HCT116 (cell line): Measurements from ENCODE around the gene MCTP2.

Experiments used
- CEBPB ChIP-seq: IDR thresholded peaks from 2 replicates; pipeline ENCODE4 v1.6.1; 2012; ENCODE audit warnings: low read depth
- ELF1 ChIP-seq: IDR thresholded peaks from 2 replicates; pipeline ENCODE4 v1.6.1; 2012; ENCODE audit warnings: low read depth, borderline replicate concordance
- EZH2 ChIP-seq: fragments of 200-600 bp; sonication (generic); IDR thresholded peaks from 2 replicates; pipeline ENCODE4 v1.6.1; 2017; ENCODE audit warnings: antibody characterized with exemption, mixed run types
- JUND ChIP-seq: IDR thresholded peaks from 2 replicates; pipeline ENCODE4 v1.6.1; 2012
- POLR2A ChIP-seq: IDR thresholded peaks from 2 replicates; pipeline ENCODE4 v1.7.0; 2011; ENCODE audit warnings: borderline replicate concordance; ENCODE audit not compliant: insufficient read depth, insufficient read length; ENCODE audit errors: extremely low read depth
- POLR2AphosphoS5 ChIP-seq: IDR thresholded peaks from 2 replicates; pipeline ENCODE4 v1.6.1; 2011; ENCODE audit warnings: mild to moderate bottlenecking, low read depth, low read length, moderate library complexity
- SP1 ChIP-seq: IDR thresholded peaks from 2 replicates; pipeline ENCODE4 v1.6.1; 2012; ENCODE audit warnings: low read depth
- ZFX ChIP-seq: fragments of 450-650 bp; IDR thresholded peaks from 2 replicates; pipeline ENCODE4 v1.6.1; 2017
- TF ChIP-seq, protein P1 (sequence below): IDR thresholded peaks from 2 replicates; pipeline ENCODE4 v1.6.1; 2012; ENCODE audit warnings: low read depth
- TF ChIP-seq, protein P2 (sequence below), 3 experiments: fragments of 200-600 bp in 1 of 3; sonication (generic) in 1 of 3; IDR thresholded peaks in 2 of 3; conservative IDR thresholded peaks in 1 of 3; 2 replicates each; pipeline ENCODE4 v1.5.1; 2012 to 2017; ENCODE audit warnings: low read depth in 2 of 3, low read length in 2 of 3, antibody characterized with exemption in 1 of 3, borderline replicate concordance in 1 of 3, control low read depth in 1 of 3, mild to moderate bottlenecking in 1 of 3, mixed read lengths in 1 of 3, mixed run types in 1 of 3, moderate library complexity in 1 of 3; ENCODE audit not compliant: insufficient read depth in 1 of 3

DNA sequence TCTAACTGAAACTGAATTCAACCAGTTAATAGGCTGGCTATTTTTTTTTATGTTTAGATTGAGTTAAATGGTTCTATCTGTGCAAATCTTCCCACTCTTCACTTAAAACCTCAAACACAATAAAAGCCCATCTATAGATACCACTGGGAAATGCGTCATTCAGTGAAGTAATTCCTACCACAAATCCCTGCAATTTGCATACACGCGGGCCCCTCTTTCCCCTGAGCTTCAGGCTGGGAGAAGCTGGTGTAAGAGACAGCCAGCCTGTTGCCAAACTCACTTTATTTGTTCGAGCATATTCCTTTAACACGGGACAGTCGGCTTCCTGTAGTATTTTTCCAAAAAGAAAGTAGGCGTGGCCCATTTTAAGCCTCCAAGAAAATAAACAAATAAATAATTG lies 26.0 kb upstream of the MCTP2 start:
- TF ChIP-seq, protein P1, sequence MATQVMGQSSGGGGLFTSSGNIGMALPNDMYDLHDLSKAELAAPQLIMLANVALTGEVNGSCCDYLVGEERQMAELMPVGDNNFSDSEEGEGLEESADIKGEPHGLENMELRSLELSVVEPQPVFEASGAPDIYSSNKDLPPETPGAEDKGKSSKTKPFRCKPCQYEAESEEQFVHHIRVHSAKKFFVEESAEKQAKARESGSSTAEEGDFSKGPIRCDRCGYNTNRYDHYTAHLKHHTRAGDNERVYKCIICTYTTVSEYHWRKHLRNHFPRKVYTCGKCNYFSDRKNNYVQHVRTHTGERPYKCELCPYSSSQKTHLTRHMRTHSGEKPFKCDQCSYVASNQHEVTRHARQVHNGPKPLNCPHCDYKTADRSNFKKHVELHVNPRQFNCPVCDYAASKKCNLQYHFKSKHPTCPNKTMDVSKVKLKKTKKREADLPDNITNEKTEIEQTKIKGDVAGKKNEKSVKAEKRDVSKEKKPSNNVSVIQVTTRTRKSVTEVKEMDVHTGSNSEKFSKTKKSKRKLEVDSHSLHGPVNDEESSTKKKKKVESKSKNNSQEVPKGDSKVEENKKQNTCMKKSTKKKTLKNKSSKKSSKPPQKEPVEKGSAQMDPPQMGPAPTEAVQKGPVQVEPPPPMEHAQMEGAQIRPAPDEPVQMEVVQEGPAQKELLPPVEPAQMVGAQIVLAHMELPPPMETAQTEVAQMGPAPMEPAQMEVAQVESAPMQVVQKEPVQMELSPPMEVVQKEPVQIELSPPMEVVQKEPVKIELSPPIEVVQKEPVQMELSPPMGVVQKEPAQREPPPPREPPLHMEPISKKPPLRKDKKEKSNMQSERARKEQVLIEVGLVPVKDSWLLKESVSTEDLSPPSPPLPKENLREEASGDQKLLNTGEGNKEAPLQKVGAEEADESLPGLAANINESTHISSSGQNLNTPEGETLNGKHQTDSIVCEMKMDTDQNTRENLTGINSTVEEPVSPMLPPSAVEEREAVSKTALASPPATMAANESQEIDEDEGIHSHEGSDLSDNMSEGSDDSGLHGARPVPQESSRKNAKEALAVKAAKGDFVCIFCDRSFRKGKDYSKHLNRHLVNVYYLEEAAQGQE: no peak
- TF ChIP-seq SP1 (no peak), POLR2AphosphoS5 (no peak), CEBPB (no peak), JUND (no peak), ELF1 (no peak), POLR2A (no peak), ZFX (no peak), EZH2 (no peak)
- TF ChIP-seq, protein P2, sequence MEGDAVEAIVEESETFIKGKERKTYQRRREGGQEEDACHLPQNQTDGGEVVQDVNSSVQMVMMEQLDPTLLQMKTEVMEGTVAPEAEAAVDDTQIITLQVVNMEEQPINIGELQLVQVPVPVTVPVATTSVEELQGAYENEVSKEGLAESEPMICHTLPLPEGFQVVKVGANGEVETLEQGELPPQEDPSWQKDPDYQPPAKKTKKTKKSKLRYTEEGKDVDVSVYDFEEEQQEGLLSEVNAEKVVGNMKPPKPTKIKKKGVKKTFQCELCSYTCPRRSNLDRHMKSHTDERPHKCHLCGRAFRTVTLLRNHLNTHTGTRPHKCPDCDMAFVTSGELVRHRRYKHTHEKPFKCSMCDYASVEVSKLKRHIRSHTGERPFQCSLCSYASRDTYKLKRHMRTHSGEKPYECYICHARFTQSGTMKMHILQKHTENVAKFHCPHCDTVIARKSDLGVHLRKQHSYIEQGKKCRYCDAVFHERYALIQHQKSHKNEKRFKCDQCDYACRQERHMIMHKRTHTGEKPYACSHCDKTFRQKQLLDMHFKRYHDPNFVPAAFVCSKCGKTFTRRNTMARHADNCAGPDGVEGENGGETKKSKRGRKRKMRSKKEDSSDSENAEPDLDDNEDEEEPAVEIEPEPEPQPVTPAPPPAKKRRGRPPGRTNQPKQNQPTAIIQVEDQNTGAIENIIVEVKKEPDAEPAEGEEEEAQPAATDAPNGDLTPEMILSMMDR (IDR thresholded peaks at IDR 0.05 in 2 of 3, conservative IDR thresholded peaks at IDR 0.05 in 1 of 3; ENCODE audit: borderline replicate concordance in 1 of 3, insufficient read depth in 1 of 3, low read depth in 2 of 3, low read length in 2 of 3): no peak
